Measurements from ENCODE around the gene FOSB.

- TF ChIP-seq POLR2A (IDR thresholded peaks at IDR 0.05) (no peak), CTCF (IDR thresholded peaks at IDR 0.05) (no peak)
Measured at GRCh38 chr19:45476304-45476703, 8.5 kb downstream of the FOSB start.

Data from ovary (tissue), 3 donors.